NCI-H1105 (cell line): ENCODE measurements around the gene CTCFL.

ENCODE experiments used
- DNase-seq: peaks from one replicate; lab custom pipeline; 2025; lab: John Stamatoyannopoulos, UW

The CTCFL gene

GRCh38 chr20:57536120-57536708 is 11.3 kb upstream of the CTCFL start:
- DNase-seq, result no peak

- no peak for DNase-seq
Observed at GRCh38 chr20:57535297-57535696, 10.4 kb upstream of the CTCFL start.

- no peak for DNase-seq
Observed at GRCh38 chr20:57532104-57532503, 7.2 kb upstream of the CTCFL start.

GRCh38 chr20:57530327-57530981 is 5.5 kb upstream of the CTCFL start:
- DNase-seq, result no peak

- DNase-seq, result no peak
Observed at GRCh38 chr20:57529810-57530209, 4.9 kb upstream of the CTCFL start.

- DNase-seq, result no peak
Observed at GRCh38 chr20:57529160-57529585, 4.2 kb upstream of the CTCFL start.

GRCh38 chr20:57528148-57528547 is 3.2 kb upstream of the CTCFL start:
- DNase-seq, result no peak

- DNase-seq, result no peak
Observed at GRCh38 chr20:57527728-57528127, 2.8 kb upstream of the CTCFL start.

- DNase-seq, result no peak
Observed at GRCh38 chr20:57526885-57527460, 2.0 kb upstream of the CTCFL start.

- no peak for DNase-seq
Observed at GRCh38 chr20:57526087-57526884, 1.3 kb upstream of the CTCFL start.

GRCh38 chr20:57525328-57526086 is 567 bp upstream of the CTCFL start:
- no peak for DNase-seq

- DNase-seq, result no peak
Observed at GRCh38 chr20:57523782-57524181, 1.2 kb downstream of the CTCFL start.

GRCh38 chr20:57522380-57523140 is 2.4 kb downstream of the CTCFL start:
- DNase-seq, result no peak

- no peak for DNase-seq
Observed at GRCh38 chr20:57517904-57518303, 7.0 kb downstream of the CTCFL start.

- no peak for DNase-seq
Observed at GRCh38 chr20:57514273-57514751, 10.6 kb downstream of the CTCFL start.

GRCh38 chr20:57513199-57513598 is 11.7 kb downstream of the CTCFL start:
- DNase-seq, result no peak

GRCh38 chr20:57512432-57512831 is 12.5 kb downstream of the CTCFL start:
- no peak for DNase-seq

- DNase-seq, result peak; percentile 20
Observed at GRCh38 chr20:57511709-57512108, 13.2 kb downstream of the CTCFL start.

GRCh38 chr20:57509665-57510237 is 15.2 kb downstream of the CTCFL start:
- DNase-seq, result no peak

GRCh38 chr20:57508831-57509230 is 16.1 kb downstream of the CTCFL start:
- DNase-seq, result no peak

- DNase-seq, result no peak
Observed at GRCh38 chr20:57508381-57508780, 16.6 kb downstream of the CTCFL start.
